ENCODE measurements around the gene RYR3. TPM values are rescaled to one million over a fixed set of nuclear protein-coding genes. Genes with fewer than 3 reads are reported as not detected.

The RYR3 gene
- total and polyA plus RNA-seq, 2 of the 13 experiments (the other 11 are each of a cell fraction or from before 2014, with no cell fraction given) = not detected

DNA sequence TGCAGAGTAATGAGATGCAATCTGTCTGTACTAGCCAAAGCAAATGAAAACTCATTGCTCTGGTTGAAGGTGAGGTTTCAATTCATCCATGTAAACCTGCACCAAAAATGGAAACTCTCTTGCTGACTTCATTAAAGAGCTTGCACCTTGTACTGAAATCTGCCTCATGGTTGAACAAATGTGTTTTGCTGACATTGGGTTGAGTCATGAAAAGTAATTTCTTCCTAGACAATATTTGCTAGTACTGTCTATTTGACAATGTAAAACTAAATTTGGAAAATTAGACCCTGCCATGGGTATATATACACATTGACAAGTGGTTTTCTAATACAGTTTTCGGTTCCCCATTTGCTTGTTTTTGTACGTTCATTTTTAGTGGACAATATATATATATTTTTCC, 33.3 kb downstream of the RYR3 start:
- DNase-seq (ENCODE audit: low spot score) (no peak), ATAC-seq (no peak), FAIRE-seq (no peak)
- H3K9ac ChIP-seq (ENCODE audit: insufficient read depth, low read depth, low read length) = no peak overlapping the region
- 0% methylated on average over 2 of the region's 2 CpGs for WGBS (ENCODE audit: low lambda C conversion rate)
- BruUV-seq (replicated peaks) = no TSS peak
- intact Hi-C loops (cut with micrococcal nuclease; ENCODE audit: unreplicated experiment) = no loop called here
- no peak overlapping the region for H3K4me2 ChIP-seq (ENCODE audit: low read depth, low read length)
- H3K9me3 ChIP-seq (ENCODE audit: low read length) = no peaks in the 10 kb centered on the region
- H4K20me1 ChIP-seq (ENCODE audit: insufficient read depth, low read length) = no peaks in the 10 kb centered on the region
- no peaks in the 10 kb centered on the region for H3K79me2 ChIP-seq (ENCODE audit: insufficient read depth, low read length)
- ChIA-PET POLR2A (no interaction called here), CTCF (ENCODE audit: low intra/inter-chr PET ratio, low total read pairs) (no interaction called here)
- H3K27ac ChIP-seq (ENCODE audit: extremely low read length, insufficient read depth, low read length) = no peak overlapping the region
- H3K4me3 ChIP-seq (replicated peaks in 1 of 3; ENCODE audit: insufficient read depth in 1 of 3, low read depth in 2 of 3, low read length in 3 of 3) = no peak overlapping the region
- H3K4me1 ChIP-seq (ENCODE audit: insufficient read depth, low read length) = no peaks in the 10 kb centered on the region
- in situ Hi-C loops (cut with HindIII; ENCODE audit: extremely low pct_ligation_motif_present, low pct_unique_long_range_greater_than_20kb) = no loop called here
- H3K27me3 ChIP-seq (ENCODE audit: control insufficient read depth in 1 of 2, insufficient read depth in 2 of 2, low read length in 2 of 2) = peaks cover 0 to 3% of the 10 kb centered on the region in 2 experiments; a peak in 1 of 5 replicates
- TF ChIP-seq SMAD1 (CRISPR knock-in tag; IDR thresholded peaks at IDR 0.05; ENCODE audit: borderline replicate concordance, low read depth) = no peak
- no peak for TF ChIP-seq ZNF709 (CRISPR knock-in tag; IDR thresholded peaks at IDR 0.05)
- TF ChIP-seq, protein P1, sequence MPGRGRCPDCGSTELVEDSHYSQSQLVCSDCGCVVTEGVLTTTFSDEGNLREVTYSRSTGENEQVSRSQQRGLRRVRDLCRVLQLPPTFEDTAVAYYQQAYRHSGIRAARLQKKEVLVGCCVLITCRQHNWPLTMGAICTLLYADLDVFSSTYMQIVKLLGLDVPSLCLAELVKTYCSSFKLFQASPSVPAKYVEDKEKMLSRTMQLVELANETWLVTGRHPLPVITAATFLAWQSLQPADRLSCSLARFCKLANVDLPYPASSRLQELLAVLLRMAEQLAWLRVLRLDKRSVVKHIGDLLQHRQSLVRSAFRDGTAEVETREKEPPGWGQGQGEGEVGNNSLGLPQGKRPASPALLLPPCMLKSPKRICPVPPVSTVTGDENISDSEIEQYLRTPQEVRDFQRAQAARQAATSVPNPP (CRISPR knock-in tag; IDR thresholded peaks at IDR 0.05) = no peak
- H3K36me3 ChIP-seq (replicated peaks in 1 of 2; ENCODE audit: control insufficient read depth in 1 of 2, insufficient read depth in 2 of 2, low read length in 2 of 2) = no peaks in the 10 kb centered on the region
- no peak overlapping the region for H2AFZ ChIP-seq (ENCODE audit: low read length)

DNA sequence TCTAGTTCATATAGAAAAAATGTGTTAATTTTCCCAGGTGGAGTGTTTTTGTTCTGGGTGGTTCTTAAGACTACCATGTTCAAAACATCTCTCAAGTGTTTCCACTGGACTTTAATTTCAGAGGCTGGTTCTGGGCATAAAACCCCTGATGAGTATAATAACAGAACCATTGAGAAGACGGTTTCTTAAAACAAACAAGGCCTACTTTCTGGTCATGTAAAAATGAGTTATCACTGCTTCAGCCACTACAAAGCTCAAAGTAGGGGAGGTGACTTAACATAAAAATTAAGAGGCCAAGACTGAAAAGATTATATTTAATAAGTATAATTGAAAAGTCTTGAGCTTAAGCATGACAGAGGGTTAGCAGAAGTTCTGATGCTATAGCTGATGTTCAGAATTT, 33.8 kb downstream of the RYR3 start:
- ChIA-PET POLR2A (no interaction called here), CTCF (ENCODE audit: low intra/inter-chr PET ratio, low total read pairs) (no interaction called here)
- WGBS (ENCODE audit: low lambda C conversion rate) = 0% methylated on average over 1 of the region's 1 CpG
- Histone ChIP-seq H3K9me3 (ENCODE audit: low read length) (no peaks in the 10 kb centered on the region), H3K27me3 (ENCODE audit: control insufficient read depth in 1 of 2, insufficient read depth in 2 of 2, low read length in 2 of 2) (no peaks in the 10 kb centered on the region), H2AFZ (ENCODE audit: low read length) (no peak overlapping the region), H3K4me3 (replicated peaks in 1 of 3; ENCODE audit: insufficient read depth in 1 of 3, low read depth in 2 of 3, low read length in 3 of 3) (no peak overlapping the region), H3K36me3 (replicated peaks in 1 of 2; ENCODE audit: control insufficient read depth in 1 of 2, insufficient read depth in 2 of 2, low read length in 2 of 2) (no peaks in the 10 kb centered on the region), H3K4me1 (ENCODE audit: insufficient read depth, low read length) (no peaks in the 10 kb centered on the region), H4K20me1 (ENCODE audit: insufficient read depth, low read length) (no peaks in the 10 kb centered on the region), H3K79me2 (ENCODE audit: insufficient read depth, low read length) (no peaks in the 10 kb centered on the region), H3K9ac (ENCODE audit: insufficient read depth, low read depth, low read length) (no peak overlapping the region), H3K4me2 (ENCODE audit: low read depth, low read length) (no peak overlapping the region), H3K27ac (ENCODE audit: extremely low read length, insufficient read depth, low read length) (no peak overlapping the region)
- intact Hi-C loops (cut with micrococcal nuclease; ENCODE audit: unreplicated experiment) (no loop called here), in situ Hi-C loops (cut with HindIII; ENCODE audit: extremely low pct_ligation_motif_present, low pct_unique_long_range_greater_than_20kb) (no loop called here)
- ATAC-seq (no peak), DNase-seq (ENCODE audit: low spot score) (no peak), FAIRE-seq (no peak)
- no TSS peak for BruUV-seq (replicated peaks)
- no peak for TF ChIP-seq ZIK1 (CRISPR knock-in tag; IDR thresholded peaks at IDR 0.05; ENCODE audit: borderline replicate concordance, low read depth)
- TF ChIP-seq, protein P2, sequence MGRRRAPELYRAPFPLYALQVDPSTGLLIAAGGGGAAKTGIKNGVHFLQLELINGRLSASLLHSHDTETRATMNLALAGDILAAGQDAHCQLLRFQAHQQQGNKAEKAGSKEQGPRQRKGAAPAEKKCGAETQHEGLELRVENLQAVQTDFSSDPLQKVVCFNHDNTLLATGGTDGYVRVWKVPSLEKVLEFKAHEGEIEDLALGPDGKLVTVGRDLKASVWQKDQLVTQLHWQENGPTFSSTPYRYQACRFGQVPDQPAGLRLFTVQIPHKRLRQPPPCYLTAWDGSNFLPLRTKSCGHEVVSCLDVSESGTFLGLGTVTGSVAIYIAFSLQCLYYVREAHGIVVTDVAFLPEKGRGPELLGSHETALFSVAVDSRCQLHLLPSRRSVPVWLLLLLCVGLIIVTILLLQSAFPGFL (CRISPR knock-in tag; IDR thresholded peaks at IDR 0.05) = no peak
- TF ChIP-seq FOXA3 (CRISPR knock-in tag; IDR thresholded peaks at IDR 0.05) = no peak
- no peak for TF ChIP-seq HNRNPH1 (optimal IDR thresholded peaks at IDR 0.05; ENCODE audit: low read depth, low read length)
- TF ChIP-seq FOXP1 (IDR thresholded peaks at IDR 0.05) = no peak
- TF ChIP-seq FOXP1 (CRISPR knock-in tag; IDR thresholded peaks at IDR 0.05) = no peak
- TF ChIP-seq SOX6 (IDR thresholded peaks at IDR 0.05) = no peak
- no peak for TF ChIP-seq SOX6 (CRISPR knock-in tag; IDR thresholded peaks at IDR 0.05)
- TF ChIP-seq ZNF180 (CRISPR knock-in tag; IDR thresholded peaks at IDR 0.05; ENCODE audit: borderline replicate concordance, low read depth) = no peak
- TF ChIP-seq, protein P3, sequence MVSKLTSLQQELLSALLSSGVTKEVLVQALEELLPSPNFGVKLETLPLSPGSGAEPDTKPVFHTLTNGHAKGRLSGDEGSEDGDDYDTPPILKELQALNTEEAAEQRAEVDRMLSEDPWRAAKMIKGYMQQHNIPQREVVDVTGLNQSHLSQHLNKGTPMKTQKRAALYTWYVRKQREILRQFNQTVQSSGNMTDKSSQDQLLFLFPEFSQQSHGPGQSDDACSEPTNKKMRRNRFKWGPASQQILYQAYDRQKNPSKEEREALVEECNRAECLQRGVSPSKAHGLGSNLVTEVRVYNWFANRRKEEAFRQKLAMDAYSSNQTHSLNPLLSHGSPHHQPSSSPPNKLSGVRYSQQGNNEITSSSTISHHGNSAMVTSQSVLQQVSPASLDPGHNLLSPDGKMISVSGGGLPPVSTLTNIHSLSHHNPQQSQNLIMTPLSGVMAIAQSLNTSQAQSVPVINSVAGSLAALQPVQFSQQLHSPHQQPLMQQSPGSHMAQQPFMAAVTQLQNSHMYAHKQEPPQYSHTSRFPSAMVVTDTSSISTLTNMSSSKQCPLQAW (CRISPR knock-in tag; IDR thresholded peaks at IDR 0.05) = no peak
- TF ChIP-seq ZNF605 (CRISPR knock-in tag; IDR thresholded peaks at IDR 0.05) = no peak

All from HepG2 (cell line).